ENCODE results near the gene LRMDA.

Gene LRMDA

GRCh38 chr10:75640803-75641202 is 209.4 kb downstream of the LRMDA start:
- in situ Hi-C loops (cut with HindIII; ENCODE audit: low sequenced_read_pairs) = no loop called here
- no peak for TF ChIP-seq CTCF (IDR thresholded peaks at IDR 0.05; ENCODE audit: low read depth, low read length)
- no peak for DNase-seq (ENCODE audit: low read depth, low spot score)
- no peak overlapping the region for H3K4me3 ChIP-seq (ENCODE audit: low read depth, low read length)

DNA sequence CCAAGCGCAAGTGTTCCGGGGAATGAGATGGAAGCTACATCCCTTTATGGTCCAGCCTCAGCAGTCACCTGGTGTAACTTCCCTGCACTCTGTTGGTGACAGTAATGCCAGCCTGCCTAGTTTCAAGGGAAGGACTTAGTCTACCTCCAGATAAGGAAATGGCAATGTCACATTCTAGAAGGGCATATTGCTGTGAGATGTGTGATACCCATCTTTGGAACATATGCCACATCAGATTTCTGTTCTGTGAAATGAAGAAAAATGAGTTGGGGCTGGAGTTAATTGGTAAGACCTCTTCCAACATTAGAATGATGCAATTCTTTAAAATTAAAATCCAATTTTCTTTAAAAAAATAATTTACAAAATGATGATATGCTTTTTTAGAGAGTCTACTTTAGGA is 212.0 kb downstream of the LRMDA start:
- no peak overlapping the region for H3K4me3 ChIP-seq (ENCODE audit: low read depth, low read length)
- no peak for DNase-seq (ENCODE audit: low read depth, low spot score)
- TF ChIP-seq CTCF (IDR thresholded peaks at IDR 0.05; ENCODE audit: low read depth, low read length) = no peak
- in situ Hi-C loops (cut with HindIII; ENCODE audit: low sequenced_read_pairs) = no loop called here

GRCh38 chr10:75643944-75644692 is 212.7 kb downstream of the LRMDA start:
- no peak for TF ChIP-seq CTCF (IDR thresholded peaks at IDR 0.05; ENCODE audit: low read depth, low read length)
- no peak for DNase-seq (ENCODE audit: low read depth, low spot score)
- in situ Hi-C loops (cut with HindIII; ENCODE audit: low sequenced_read_pairs) = no loop called here
- H3K4me3 ChIP-seq (ENCODE audit: low read depth, low read length) = no peak overlapping the region

DNA sequence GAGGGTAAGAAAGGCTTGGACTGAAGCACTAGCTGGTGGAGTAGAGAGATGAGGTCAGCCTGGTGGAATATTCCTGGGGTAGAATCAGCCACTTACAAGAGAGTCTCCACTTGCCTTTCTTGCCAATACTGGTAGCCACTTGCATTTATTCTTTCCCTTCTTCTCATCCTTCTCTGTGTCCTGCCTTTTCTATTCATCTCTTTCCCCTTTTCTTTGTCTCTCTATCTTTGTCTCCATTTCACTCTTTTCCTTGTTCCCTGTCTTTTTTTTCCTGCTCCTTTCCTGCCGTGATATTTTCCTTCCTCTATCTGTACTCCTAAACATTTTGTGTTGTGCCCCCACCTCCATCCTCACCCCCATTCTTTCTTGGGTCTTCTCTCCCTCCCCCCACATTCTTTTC is 214.3 kb downstream of the LRMDA start:
- in situ Hi-C loops (cut with HindIII; ENCODE audit: low sequenced_read_pairs) = no loop called here
- no peak overlapping the region for H3K4me3 ChIP-seq (ENCODE audit: low read depth, low read length)
- no peak for DNase-seq (ENCODE audit: low read depth, low spot score)
- TF ChIP-seq CTCF (IDR thresholded peaks at IDR 0.05; ENCODE audit: low read depth, low read length) = no peak

DNA sequence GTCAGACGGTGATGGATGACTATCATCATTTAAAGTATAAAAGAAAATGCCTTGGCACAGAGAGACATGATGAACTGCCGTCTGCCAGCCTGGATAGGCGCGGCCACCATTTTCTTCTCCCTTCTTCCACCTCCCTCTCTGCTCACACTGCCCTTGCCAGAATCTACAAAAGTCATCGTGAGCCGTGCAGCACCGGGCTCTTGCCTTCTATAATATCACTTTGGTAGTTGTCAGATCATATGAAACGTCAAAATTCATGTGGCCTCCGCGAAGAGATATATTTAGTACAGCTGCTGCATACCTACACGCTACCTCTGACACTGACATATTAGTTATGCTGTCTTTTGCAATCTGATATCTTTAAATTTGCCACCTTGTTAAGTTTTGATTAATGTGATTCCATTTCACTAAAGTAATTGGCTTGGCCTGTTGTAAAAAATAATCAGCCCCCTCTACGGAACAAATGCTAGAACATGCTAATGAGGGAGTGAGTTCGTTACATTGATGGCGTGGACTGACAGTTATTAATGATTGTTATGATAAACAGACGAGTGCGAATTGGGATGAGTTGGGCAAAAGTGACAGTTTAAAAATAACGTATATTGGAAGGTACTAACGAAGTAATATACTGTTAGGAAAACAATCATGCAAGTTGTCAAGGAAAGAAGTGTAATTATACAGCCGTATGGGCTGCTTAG is 214.9 kb downstream of the LRMDA start:
- TF ChIP-seq CTCF (IDR thresholded peaks at IDR 0.05; ENCODE audit: low read depth, low read length) = no peak
- DNase-seq (ENCODE audit: low read depth, low spot score) = no peak
- in situ Hi-C loops (cut with HindIII; ENCODE audit: low sequenced_read_pairs) = no loop called here

GRCh38 chr10:75646916-75647315 is 215.5 kb downstream of the LRMDA start:
- DNase-seq (ENCODE audit: low read depth, low spot score) = no peak
- no peak overlapping the region for H3K4me3 ChIP-seq (ENCODE audit: low read depth, low read length)
- no peak for TF ChIP-seq CTCF (IDR thresholded peaks at IDR 0.05; ENCODE audit: low read depth, low read length)
- in situ Hi-C loops (cut with HindIII; ENCODE audit: low sequenced_read_pairs) = no loop called here

More for the DNA sequence above, 214.9 kb downstream of the LRMDA start:
- no peak overlapping the region for H3K4me3 ChIP-seq (ENCODE audit: low read depth, low read length)

All from astrocyte of the spinal cord (primary cell).